GM12873 (cell line): Measurements from ENCODE around the gene SPEN.

ENCODE experiments used
- TF ChIP-seq, protein P1 (sequence below): IDR thresholded peaks from 2 replicates; pipeline ENCODE4 v1.5.1; 2012; ENCODE audit warnings: low read depth, mild to moderate bottlenecking, moderate library complexity, low read length, control low read depth; ENCODE audit not compliant: insufficient read depth; ENCODE audit errors: missing control alignments

SPEN gene

DNA sequence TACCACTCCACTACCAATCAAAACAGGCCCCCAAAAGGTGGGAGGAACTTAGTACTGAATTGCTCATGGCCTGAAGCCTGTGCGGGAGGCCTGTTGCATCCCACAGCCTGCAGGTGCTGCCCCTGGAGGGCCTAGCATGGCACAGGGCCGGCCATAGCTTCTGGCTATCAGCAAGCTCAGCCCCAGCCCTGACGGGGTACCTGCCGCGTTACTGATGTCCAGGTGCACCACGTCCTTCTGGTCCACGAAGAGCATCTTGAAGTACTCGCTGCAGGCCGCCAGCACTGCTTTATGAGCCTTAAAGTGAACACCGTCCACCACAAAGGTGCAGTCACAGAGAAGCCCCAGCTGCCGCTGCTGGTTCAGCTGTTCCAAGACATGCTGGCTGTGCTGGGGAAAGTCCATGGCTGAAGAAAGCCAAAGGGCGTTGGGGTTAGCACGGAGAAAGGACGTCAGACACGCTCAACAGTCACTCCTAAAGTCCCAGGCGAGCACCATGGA lies 100.6 kb downstream of the SPEN start:
- TF ChIP-seq, protein P1, sequence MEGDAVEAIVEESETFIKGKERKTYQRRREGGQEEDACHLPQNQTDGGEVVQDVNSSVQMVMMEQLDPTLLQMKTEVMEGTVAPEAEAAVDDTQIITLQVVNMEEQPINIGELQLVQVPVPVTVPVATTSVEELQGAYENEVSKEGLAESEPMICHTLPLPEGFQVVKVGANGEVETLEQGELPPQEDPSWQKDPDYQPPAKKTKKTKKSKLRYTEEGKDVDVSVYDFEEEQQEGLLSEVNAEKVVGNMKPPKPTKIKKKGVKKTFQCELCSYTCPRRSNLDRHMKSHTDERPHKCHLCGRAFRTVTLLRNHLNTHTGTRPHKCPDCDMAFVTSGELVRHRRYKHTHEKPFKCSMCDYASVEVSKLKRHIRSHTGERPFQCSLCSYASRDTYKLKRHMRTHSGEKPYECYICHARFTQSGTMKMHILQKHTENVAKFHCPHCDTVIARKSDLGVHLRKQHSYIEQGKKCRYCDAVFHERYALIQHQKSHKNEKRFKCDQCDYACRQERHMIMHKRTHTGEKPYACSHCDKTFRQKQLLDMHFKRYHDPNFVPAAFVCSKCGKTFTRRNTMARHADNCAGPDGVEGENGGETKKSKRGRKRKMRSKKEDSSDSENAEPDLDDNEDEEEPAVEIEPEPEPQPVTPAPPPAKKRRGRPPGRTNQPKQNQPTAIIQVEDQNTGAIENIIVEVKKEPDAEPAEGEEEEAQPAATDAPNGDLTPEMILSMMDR, result no peak

DNA sequence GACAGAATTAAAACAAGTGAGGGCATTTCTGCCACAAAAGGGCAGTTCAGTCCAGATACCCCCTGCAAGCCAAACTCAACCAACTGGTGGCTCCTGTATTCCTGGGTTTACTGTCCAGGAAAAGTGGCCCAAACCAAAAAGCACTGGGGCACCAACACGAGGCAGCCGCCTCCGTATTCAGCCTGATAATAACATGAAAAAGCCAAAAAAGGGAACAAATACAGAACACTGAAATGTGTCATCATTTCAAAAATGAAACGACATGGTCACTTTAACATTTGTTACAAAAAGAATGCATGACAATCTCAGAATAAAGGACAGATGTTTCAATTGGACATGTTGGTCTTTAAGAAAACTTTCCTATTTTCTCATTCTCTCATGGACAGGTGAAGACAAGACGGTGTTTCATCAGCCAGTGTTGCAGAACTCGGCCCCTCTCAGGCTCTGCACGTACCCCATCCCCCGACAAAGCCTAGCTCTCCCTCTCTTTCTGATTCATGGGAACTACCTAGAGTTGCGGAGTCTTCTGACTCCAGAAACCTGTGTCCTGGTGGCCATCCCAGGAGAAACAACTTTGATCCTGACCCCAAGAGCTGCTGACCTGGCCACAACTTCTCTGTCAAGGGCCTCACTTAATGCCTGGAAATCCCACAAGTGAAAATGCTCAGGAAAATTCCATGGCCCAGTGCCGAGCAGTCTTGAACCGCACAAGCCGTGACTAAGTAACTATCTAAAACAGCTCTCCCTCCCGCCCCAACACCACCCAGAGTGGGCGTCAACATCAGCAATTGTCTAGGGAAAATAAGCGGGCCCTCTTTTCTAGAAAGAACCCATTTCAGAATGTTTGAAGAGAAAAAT lies 101.3 kb downstream of the SPEN start:
- TF ChIP-seq, protein P1, result no peak

DNA sequence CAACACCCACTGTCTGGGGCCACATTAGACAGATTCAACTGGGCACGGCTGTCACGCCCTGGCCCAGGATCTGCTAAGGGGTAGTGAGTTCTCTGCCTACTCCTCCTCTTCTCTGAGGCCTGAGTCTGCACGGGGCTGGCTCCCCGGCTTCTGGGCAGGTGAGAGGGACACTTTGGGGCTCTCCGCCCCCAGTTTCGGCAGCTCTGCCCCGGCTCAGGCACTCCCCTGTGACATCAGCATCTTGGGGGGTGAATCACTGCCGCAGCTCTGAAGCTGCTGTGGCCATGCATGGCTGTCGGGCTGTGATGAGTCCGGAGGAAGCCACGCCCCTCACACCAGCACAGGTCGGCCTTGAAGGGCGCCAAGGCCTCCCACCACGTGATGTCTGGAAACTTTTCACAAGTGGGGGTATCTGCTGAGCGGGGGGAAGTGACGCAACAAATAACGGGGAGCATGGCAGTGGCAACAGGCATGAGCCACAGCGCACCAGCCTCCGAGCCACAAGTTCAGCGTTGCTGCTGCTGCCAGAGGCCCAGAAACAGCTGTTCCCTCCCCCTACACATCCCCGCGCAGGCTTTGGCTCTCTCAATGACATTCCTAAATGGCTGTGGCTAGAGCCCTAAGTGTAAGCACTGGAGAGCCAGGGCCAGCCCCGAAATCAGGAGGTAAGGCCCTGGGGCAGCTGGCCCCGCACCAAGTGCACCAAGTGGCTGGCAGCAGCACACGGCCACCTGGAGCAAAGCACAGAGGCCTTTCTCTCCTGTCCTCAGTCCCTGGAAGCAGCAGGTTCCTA lies 102.1 kb downstream of the SPEN start:
- TF ChIP-seq, protein P1, result no peak

DNA sequence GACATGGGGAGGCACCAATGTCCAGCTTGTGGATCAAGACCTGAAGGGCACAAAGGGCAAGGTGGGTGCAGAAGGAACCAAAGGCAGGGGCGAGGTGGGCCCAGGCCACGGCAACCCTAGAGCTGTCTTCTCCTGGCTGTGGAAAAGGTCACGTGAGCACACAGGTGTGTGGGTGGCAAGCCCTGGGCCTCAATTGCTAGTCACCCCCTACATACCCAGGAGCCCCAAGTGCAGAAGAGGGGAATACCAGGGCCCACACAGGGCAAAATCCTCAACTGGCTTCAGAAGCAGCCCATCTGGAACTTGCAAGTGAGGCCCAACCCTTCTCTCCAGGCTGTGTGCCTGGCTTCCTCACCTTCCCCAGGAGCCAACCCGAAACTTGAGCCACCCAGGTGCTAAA lies 102.8 kb downstream of the SPEN start:
- TF ChIP-seq, protein P1, result no peak

DNA sequence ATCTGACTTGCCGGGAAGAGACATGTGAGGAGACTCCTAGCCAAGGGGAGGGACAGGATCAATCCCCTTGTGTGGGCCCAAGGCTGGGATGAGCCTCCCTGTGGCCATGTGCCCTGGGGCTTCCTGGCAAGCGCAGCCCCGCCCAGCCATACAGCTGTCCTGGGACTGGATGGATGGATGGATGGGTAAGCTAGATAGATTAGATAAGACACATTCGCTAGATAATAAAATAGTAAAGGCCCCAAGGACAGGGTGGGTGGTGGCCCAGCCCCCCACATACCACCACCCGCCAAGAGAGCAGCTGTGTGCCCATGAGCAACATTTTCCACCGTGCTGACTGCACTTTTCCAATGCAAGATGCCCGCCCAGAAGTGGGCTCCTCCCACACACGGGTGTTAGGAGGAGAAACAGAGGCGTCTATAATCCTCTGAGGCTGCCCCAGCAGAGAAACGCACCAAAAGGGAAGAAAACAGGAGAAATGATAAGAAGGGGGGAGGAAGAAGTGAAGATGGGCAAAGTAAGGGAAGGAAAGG lies 103.3 kb downstream of the SPEN start:
- TF ChIP-seq, protein P1, result no peak

DNA sequence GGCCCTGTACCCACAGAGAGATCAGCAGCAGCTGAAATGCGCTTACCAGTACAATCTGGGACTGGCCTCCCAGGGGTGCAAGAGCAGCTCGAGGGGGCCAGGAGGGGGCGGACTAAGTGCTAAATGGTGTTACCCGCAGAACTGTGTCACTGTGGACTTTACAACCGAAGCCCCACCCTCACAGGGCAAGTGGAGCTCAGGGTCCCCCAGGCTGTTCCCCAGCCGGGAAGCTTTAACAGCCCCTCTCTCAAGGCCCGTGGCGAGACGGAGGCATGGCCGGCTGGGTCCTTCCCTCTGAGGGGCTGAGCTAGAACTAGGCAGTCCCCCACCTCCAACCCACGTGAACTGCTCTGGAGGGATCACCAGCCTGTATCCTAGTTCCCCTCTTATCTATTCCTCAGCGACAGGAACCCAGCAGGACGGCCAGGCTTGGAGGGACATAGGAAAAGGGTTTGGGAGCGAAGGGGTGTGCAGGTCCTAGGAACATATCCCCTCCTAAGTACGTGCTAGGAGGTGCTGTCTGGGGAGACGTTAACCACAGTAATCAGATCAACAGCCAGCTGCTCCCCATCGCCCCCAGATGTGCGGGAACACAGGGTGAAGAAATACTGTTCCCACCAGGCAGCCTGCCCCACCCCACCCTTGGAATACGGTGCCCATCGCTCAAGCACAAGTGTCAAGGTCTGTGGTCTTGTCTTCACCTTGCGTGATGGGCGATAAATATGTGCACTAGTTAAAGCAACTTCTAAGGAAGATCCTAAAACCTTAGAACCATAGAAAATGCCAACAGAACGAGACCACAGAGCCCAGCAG lies 104.0 kb downstream of the SPEN start:
- TF ChIP-seq, protein P1, result no peak
